Rectal smooth muscle tissue (tissue), 1 donor: ENCODE results near the gene HS3ST3B1.
A peak's percentile ranks its signal among the peaks of the same experiment; 100 is the strongest.

ENCODE experiments used
- H3K27ac ChIP-seq: one replicate; pipeline ENCODE4 v1.7.0; 2013; ENCODE audit warnings: low read depth, low read length, inconsistent platforms
- H3K27me3 ChIP-seq: one replicate; pipeline ENCODE4 v1.7.0; 2013; ENCODE audit warnings: low read length; ENCODE audit not compliant: control insufficient read depth, insufficient read depth
- H3K36me3 ChIP-seq: one replicate; pipeline ENCODE4 v1.7.0; 2013; ENCODE audit warnings: low read length; ENCODE audit not compliant: control insufficient read depth, insufficient read depth
- H3K4me1 ChIP-seq: one replicate; pipeline ENCODE4 v1.7.0; 2013; ENCODE audit warnings: low read length; ENCODE audit not compliant: control insufficient read depth, insufficient read depth
- H3K4me3 ChIP-seq: one replicate; pipeline ENCODE4 v1.7.0; 2013; ENCODE audit warnings: low read length
- H3K9ac ChIP-seq: one replicate; pipeline ENCODE4 v1.7.0; 2013; ENCODE audit warnings: low read length

Gene HS3ST3B1

GRCh38 chr17:14305785-14306496, 5.1 kb downstream of the HS3ST3B1 start:
- H3K36me3 ChIP-seq, result no peaks in the 10 kb centered on the region
- H3K27me3 ChIP-seq, result peaks cover 31% of the 10 kb centered on the region
- H3K4me1 ChIP-seq, result peaks cover 3% of the 10 kb centered on the region
- no peak overlapping the region for H3K9ac ChIP-seq
- no peak overlapping the region for H3K27ac ChIP-seq
- no peak overlapping the region for H3K4me3 ChIP-seq

GRCh38 chr17:14306596-14306995, 5.7 kb downstream of the HS3ST3B1 start:
- no peak overlapping the region for H3K9ac ChIP-seq
- no peaks in the 10 kb centered on the region for H3K36me3 ChIP-seq
- no peak overlapping the region for H3K4me3 ChIP-seq
- H3K27me3 ChIP-seq, result peaks cover 31% of the 10 kb centered on the region
- H3K27ac ChIP-seq, result no peak overlapping the region
- H3K4me1 ChIP-seq, result peaks cover 3% of the 10 kb centered on the region

DNA sequence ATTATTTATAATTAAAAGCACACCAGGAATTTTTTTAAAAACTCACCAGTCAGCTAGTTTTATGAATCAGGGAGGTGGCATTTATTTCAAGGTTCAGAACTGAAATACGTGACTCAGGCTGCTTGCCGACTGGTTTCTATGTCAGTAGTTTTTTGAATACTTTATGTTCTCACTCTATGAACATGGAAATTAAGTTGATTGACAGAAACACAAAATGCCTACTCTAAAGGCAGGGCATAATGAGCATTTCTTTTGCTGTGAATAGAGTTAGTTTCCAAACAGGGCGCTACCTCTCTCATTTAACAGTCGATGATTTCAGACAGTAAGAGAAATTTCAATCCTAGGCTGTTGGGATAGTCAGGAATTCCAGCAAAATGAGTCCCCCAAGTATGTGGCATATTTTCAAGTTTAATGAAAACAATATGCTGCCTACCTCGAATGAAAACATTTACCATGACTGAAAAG, 6.7 kb downstream of the HS3ST3B1 start:
- Histone ChIP-seq H3K4me3 (no peak overlapping the region), H3K27me3 (peaks cover 26% of the 10 kb centered on the region), H3K27ac (no peak overlapping the region), H3K4me1 (no peaks in the 10 kb centered on the region), H3K9ac (no peak overlapping the region), H3K36me3 (no peaks in the 10 kb centered on the region)

GRCh38 chr17:14308636-14308964, 7.7 kb downstream of the HS3ST3B1 start:
- Histone ChIP-seq H3K4me1 (no peaks in the 10 kb centered on the region), H3K9ac (no peak overlapping the region), H3K27ac (no peak overlapping the region), H3K4me3 (peak overlapping the region; percentile 43), H3K36me3 (no peaks in the 10 kb centered on the region), H3K27me3 (peaks cover 18% of the 10 kb centered on the region)

DNA sequence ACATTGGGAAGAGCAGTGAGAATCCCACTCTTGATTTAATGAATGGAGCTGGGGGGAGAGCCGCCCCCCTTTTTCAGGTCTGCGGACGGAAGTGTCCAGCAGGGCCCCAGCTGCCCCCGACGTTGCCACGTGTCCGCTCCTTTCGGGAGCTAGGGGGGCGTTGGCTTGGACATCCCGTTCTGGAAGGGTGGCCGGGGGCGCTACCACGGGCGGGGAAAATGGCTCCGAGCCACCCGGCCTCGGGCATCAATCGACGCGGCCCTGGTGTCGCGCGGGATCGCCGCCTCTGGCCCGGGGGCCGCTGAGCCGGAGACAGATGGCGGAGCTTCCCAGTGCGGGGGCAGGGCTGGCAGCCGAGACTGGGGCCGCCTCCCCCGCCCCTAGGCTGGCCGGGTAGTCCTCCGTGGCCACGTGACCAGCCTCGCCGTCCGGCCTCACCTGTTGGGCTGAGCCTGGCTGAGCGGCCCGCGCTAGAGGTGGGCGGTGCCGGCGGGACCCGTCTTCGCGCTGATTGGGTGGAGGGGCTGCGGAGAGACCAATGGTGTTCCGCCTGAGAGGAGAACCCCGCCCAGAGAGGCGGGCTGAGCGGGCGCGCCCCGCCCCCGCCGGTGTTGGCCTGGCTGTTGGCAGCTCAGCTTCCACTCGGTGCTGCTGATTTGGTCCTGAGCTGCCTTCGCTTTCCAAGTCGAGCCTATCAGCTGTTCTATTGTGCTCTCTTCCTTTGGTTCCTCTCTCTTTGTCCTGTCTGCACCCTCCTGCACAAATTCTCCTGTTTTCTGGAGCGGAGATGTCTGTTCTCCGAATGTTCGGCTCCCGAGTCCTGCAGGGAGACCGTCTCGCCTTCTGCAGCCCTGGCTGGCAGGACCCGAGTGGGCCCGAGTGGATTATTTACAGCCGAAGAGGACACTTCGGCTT, 8.3 kb downstream of the HS3ST3B1 start:
- no peaks in the 10 kb centered on the region for H3K4me1 ChIP-seq
- peak overlapping the region; percentile 56 for H3K4me3 ChIP-seq
- H3K9ac ChIP-seq, result no peak overlapping the region
- no peaks in the 10 kb centered on the region for H3K36me3 ChIP-seq
- H3K27me3 ChIP-seq, result peaks cover 16% of the 10 kb centered on the region
- H3K27ac ChIP-seq, result no peak overlapping the region

DNA sequence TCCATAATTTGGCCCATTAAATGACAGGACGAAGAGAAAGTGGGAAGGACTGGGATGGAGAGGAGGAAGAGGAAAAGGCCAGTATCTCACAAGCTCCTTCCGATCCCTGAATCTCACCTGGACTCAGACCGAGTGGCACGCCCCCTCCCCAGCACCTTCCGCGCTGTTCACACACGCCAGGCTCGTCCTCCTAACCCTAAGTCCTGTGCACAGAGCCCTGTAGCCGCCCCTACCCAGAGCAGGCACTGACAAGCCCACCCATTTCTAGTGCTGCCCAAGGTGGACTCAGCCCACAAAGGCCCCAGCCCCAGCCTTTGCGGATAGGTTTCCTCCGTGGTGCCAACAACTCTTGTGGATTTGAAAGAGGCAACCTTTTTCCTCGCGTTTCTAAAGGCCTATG, 9.2 kb downstream of the HS3ST3B1 start:
- no peaks in the 10 kb centered on the region for H3K36me3 ChIP-seq
- peak overlapping the region; percentile 56 for H3K4me3 ChIP-seq
- no peak overlapping the region for H3K9ac ChIP-seq
- H3K27me3 ChIP-seq, result peaks cover 13% of the 10 kb centered on the region
- no peaks in the 10 kb centered on the region for H3K4me1 ChIP-seq
- no peak overlapping the region for H3K27ac ChIP-seq

DNA sequence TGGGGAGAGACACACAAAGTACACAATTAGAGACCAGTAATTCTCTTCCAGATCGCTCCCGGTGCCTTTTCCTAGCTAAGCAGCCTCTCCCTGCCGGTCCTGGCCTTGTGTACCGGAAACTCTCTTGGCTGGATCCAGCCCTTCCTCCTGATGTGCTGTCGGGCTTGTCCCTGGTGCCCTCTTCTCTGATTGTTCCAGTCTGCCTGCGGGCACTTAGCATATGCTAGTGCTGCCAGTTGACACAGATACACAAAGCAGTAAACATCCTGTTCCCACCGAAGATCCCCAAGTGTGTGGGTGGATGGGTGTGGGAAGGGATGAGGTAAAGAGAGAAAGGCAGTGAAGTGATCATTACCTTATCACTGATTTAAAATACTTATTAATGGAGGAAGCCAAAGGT, 9.7 kb downstream of the HS3ST3B1 start:
- H3K27me3 ChIP-seq, result peaks cover 11% of the 10 kb centered on the region
- no peak overlapping the region for H3K4me3 ChIP-seq
- no peak overlapping the region for H3K27ac ChIP-seq
- no peaks in the 10 kb centered on the region for H3K36me3 ChIP-seq
- no peak overlapping the region for H3K9ac ChIP-seq
- H3K4me1 ChIP-seq, result no peaks in the 10 kb centered on the region

- H3K27ac ChIP-seq, result no peak overlapping the region
- no peaks in the 10 kb centered on the region for H3K4me1 ChIP-seq
- H3K9ac ChIP-seq, result no peak overlapping the region
- H3K36me3 ChIP-seq, result no peaks in the 10 kb centered on the region
- H3K27me3 ChIP-seq, result peaks cover 11% of the 10 kb centered on the region
- no peak overlapping the region for H3K4me3 ChIP-seq
These were observed 10.4 kb downstream of the HS3ST3B1 start for GRCh38 chr17:14311186-14311705.

GRCh38 chr17:14311981-14312380, 11.1 kb downstream of the HS3ST3B1 start:
- Histone ChIP-seq H3K9ac (no peak overlapping the region), H3K4me3 (no peak overlapping the region), H3K4me1 (no peaks in the 10 kb centered on the region), H3K36me3 (no peaks in the 10 kb centered on the region), H3K27me3 (peaks cover 11% of the 10 kb centered on the region), H3K27ac (no peak overlapping the region)

DNA sequence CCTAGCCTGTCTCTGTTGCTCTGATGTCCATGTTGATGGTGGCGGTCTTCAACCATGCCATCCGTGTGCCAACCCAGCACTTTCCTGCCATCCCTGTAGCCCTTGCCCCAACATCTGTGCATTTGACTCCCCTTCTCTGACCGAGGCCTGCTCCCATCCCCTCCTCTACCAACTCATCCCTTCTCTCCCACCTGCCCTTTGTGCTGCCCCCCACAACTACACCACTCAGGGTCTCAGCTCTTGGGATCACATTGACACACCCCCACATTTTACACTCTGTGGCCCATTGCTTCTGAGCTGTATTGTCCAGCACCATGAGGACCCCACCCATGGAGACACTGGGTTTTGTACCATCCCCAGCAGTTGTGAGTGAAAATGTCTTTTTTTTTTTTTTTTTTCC, 11.6 kb downstream of the HS3ST3B1 start:
- Histone ChIP-seq H3K36me3 (no peaks in the 10 kb centered on the region), H3K27ac (no peak overlapping the region), H3K27me3 (peaks cover 10% of the 10 kb centered on the region), H3K4me3 (no peak overlapping the region), H3K9ac (no peak overlapping the region), H3K4me1 (no peaks in the 10 kb centered on the region)

DNA sequence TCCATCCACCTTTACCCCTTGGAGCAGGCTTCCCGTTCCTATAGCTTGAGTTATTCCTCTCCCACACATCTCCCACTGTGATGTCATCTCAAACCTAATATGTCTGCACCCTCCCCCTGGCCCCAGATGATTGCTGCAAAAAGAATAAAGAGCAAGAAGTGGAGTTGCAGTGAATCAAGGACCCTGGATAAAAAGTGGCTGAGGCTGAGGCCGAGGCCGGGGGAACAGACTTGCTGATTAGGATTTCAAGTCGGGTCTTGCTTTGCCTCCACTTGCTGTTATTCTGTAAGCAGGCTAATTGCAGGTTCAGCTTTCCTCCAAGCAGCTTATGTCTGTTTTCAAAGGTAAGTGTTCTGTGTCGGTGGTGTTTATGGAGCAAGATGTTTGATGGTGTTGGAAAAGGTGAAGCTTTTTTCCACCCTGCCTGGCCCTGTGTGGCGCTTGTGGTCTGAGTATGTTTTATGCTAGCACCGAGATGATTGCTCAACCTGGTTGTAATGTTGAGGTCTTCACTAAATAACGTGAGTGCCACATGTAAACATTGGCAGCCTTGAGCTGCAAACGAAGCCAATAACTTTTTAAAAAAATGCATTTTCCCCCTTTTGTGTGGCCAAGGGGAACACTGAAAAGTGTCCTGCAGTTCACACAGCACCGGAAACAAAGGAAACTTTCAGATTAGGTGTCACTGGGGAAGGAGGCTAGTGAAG, 15.4 kb downstream of the HS3ST3B1 start:
- Histone ChIP-seq H3K9ac (no peak overlapping the region), H3K4me1 (no peaks in the 10 kb centered on the region), H3K27ac (no peak overlapping the region), H3K4me3 (no peak overlapping the region), H3K27me3 (no peaks in the 10 kb centered on the region), H3K36me3 (no peaks in the 10 kb centered on the region)

- Histone ChIP-seq H3K4me3 (no peak overlapping the region), H3K4me1 (no peaks in the 10 kb centered on the region), H3K9ac (no peak overlapping the region), H3K36me3 (no peaks in the 10 kb centered on the region), H3K27me3 (no peaks in the 10 kb centered on the region), H3K27ac (no peak overlapping the region)
These were observed 16.5 kb downstream of the HS3ST3B1 start for GRCh38 chr17:14317383-14317782.
